Right kidney (tissue), 1 donor: ENCODE data around the gene SORCS3.

Experiments used
- DNase-seq: peaks from one replicate; pipeline ENCODE4 v3.0.0-alpha.2; 2016

Gene SORCS3

DNA sequence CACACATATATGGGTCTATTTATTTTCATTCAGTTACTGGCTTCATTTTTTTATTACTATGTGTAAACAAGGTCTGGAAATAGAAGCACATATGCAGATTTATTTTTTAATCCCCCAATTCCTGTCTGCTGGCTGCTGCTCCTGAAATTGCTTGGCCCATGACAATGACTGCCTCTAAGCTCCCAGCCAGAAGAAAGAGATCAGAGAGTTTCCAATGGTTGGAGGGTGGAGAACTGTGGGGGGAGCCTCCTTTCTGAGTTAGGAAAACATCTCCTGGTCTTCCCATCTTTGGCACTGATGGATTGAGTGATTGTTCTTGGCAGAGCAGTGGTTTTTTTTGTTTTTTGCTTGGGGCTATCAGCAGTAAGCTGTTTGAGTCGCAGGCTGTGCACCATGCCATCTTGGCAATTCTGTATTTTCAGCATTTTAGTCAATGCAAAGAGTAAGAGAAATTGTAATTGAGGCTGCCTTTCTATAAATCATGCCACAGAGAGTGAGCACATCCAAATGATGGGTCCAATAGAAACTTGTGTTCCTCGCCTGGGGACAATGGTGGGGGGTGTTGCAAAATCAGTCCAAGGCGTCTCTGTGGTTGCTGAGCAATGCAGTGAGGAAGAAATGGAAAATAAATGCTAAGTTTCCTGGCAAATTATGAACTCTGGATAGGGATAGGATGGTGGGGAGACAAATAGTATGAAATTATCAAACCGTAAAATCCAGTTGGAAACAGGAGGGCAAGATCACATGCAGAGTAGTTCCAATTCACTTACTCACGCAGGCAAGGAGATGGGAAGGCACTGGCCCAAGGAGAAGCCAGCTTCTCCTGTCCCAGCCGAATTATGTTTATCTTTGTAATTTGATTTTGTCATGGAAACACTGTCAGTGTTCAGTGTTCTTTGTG lies 382.4 kb downstream of the SORCS3 start:
- peak; percentile 11 for DNase-seq

DNA sequence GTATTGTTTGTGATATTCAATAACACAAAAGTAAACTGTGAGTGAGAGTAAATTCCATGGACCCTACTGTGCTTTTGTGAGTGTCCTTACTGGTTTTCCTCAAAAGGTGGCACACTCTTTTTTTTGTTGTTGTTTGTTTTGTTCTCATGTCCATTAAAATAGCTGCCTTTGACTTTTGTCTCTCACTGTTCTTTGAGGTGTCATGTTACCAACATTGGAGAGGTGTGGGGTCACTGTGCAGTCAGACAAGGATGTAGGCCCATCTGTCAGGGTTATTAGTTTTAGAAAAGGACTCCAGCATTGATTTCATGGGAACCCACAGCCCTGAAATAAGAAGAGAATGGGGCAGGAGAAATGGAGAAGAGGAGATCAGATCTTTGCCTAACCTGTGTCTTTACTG lies 383.1 kb downstream of the SORCS3 start:
- DNase-seq: peak; percentile 21

DNA sequence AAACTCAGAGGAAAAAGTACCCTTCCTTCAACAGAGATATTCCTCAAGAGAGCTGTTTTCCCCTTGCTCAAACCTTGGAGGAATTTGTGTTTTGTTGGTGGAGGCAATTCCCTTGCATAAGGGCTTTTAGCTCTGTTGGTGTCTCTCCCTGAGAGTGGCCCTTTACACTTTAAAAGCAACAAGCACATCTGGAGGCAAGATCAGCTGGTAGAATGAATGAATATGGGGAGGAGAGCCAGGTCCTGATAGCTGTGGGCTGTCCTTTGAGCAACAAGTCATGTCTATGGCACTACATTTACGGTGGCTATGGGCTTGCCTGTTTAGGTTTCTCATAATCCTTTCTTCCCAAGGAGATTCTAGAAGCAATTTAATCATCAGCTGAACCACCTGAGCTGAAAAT lies 384.0 kb downstream of the SORCS3 start:
- DNase-seq: no peak

DNA sequence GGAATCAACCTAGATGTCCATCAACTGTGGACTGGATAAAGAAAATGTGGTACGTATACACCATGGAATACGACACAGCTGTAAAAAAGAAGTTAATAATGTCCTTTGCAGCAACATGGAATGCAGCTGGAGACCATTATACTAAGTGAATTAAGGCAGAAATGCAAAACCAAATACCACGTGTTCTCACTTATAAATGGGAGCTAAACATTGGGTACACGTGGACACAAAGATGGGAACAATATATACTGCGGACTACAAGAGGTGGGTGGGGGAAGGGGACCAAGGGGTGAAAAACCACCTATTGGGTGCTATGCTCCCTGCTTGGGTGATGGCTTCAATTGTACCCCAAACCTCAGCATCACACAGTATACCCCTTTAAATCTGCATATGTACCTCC lies 385.5 kb downstream of the SORCS3 start:
- DNase-seq: no peak

DNA sequence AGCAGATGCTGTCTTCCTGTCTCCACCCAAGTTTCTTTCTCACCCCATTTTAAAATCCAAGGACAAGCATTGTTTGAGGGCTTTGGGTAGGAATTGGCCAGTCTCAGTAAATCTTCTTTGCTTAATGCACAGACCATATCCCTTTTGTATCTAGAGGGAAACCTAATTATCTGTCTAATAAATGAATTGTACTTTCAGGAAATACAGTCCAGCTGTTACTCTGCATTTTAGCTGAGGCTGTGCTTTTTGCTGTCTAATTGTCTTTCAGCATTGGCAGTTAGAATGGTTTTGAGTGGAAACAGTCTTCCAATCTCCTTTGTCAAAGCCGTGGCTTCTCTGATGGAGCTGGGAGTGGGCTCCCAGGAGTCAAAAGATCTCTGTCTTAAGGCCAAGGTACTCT lies 388.2 kb downstream of the SORCS3 start:
- DNase-seq: no peak

DNA sequence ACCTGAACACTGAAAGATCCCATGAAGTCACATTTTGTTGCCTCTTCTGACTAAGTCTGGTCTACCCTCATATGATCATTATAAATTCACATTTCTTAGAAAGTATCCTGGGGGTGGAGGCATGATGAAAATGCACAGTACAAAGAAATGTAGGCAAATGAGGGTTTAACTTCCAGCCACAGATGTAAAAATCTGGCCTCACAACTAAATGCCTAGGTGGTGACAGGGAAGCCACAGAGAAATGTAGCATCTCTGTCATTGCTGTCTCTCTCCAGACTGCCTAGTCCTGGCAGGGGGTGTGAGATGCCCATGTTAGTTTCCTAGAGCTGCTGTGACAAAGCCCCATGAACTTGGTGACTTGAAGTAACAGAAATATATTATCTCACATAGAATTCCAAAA lies 395.9 kb downstream of the SORCS3 start:
- no peak for DNase-seq

DNA sequence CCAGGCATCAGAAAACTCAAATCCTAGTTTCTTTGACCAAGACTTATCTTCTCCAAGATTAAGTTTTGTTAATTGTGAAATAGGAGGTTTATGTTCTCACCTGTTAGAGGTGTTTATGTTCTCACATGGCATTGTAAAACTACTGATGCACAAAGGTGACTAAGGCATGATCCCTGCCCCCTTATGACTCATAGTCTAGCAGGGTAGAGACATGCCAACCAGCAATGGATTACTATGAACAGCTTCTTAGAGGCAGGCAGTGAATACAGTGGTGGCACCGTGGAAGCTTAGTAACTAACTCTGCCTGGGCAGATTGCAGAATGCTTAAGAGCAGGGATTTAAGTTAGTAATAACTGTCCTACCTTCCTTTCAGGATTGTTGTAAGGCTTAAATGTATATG lies 400.9 kb downstream of the SORCS3 start:
- DNase-seq: no peak

DNA sequence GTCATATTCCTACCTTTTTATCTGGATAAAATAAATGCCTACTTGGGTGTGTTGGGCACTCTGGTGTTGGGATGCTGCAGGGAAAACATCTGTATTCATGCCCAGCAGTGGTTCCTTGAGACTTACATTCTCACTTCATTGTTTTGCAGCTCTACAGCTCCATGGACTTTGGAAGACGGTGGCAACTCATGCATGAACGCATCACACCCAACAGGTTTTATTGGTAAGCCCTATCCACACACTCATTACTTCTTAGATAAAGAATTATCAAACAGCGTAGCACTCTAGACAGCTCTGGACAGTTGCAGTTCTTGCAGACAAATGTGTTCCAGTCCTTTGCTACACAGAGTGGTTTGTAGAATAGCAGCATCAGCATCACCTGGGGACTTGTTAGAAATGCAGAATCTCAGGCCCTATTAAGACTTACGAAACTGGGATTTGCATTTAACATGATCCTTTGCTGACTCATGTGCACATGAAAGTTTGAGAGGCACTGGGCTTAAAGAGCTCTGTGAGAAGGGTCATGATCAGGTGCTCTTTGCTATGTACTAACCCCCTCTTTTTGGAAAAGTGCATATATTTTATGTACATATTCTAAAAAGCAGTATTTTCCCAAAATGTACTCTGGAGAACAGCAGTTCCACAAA lies 401.9 kb downstream of the SORCS3 start:
- DNase-seq: no peak

DNA sequence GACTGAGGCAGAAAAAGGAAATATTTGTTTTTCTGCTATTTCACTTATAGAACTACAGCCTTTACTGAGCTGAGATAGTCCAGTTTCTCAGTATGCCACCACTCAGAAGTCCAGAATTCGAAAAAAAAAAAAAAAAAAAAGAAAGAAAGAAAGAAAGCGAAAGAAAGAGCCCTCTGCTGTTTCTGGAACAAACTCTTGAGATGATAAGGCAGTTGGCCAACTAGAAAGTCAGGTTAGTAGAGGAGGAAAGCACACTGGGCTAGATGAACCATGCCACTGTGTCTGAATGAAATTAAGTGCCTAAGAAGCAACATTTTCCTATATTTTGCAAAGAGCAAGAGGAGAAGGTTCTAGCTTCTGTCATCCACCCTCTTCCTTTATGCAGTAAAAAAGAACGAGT lies 403.8 kb downstream of the SORCS3 start:
- no peak for DNase-seq

DNA sequence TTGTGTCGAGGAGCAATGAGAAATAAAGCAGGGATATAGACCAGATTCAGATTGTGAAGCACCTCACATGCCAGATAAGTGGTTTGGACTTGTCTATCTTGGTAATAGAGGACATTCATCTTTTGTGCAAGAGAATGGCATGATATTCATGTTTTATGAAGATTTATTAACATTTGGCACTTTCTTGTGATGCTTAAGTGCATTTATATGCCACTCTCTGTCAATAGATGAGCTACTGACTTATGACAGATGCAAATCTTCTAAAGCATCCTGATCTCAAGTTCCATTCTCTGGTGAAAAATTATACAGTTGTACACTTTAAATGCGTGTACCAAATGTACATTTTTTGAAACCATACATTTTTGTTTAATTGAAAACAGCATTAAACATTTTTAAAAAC lies 415.3 kb downstream of the SORCS3 start:
- no peak for DNase-seq

DNA sequence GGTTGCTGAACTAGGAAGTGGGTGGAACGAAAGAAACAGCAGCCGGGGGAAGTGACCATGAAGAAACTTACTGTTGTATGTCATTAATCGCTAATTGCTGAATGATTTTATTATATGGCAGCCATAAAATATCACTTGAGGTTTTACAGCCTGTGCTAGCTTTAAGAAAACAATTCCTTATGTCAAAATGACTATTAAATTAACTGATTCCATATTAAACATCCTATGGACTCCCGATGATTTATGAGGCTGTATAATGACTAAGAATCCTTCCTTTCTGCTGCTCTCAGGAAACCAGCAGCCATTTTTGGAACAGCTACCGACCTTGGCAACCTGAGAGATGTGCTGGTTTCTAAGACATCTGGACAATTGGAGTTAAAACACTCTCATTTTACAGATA lies 421.9 kb downstream of the SORCS3 start:
- peak; percentile 12 for DNase-seq

DNA sequence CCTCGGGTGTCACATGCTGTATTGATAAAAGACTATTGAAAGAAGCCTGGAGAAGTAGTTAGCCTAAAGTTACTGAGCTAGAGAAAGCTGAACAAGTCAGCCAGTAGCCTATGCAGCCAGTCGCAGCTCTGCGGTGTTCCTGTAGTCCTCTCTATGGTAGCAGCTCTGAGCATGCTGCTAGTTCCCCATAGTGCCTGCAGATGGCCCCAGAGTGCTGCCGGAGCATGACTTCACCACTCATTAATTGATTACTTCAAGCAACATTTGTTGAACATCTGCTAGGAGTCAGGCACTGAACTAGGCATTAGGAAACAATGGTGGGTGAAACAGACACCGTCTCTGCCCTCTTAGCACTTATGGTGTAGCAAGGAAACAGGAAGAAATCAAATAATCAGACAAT lies 422.7 kb downstream of the SORCS3 start:
- DNase-seq: peak; percentile 36

DNA sequence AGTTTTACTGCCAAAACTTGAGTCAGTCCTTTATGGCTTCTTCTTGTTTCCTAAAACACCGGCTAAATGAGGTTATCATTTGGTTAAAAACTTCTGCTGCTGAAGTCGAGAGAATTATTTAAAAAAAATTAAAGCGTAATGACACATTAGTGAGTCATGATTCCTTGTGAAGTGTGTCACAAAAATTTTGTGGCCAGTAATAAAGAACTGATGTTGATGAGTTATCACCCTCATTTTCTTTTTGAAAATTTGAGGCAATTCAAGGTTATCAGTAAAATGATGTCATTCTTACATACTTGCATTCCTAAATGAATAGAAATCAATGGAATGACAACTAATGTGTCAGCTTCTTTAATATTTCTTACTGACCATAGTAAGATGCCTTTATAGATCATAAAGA lies 427.4 kb downstream of the SORCS3 start:
- no peak for DNase-seq

DNA sequence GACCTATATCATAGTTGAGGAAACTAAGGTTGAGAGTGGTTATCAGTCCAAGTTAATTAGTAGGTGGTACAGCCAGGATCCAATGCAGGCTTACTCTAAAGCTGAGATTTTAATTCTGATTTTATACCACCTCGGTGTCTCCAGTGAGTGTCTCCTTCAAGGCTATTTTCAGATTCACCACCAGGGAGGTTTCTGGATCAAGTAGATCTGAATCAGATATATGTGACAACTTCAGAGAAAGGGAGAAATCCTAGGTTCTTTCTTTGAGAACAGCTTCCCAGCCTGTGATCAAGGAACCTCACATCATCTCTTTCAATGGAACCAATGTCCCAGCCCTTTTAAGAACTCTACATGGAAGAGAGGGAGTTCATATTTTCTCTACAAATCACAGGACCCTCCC lies 429.2 kb downstream of the SORCS3 start:
- no peak for DNase-seq

DNA sequence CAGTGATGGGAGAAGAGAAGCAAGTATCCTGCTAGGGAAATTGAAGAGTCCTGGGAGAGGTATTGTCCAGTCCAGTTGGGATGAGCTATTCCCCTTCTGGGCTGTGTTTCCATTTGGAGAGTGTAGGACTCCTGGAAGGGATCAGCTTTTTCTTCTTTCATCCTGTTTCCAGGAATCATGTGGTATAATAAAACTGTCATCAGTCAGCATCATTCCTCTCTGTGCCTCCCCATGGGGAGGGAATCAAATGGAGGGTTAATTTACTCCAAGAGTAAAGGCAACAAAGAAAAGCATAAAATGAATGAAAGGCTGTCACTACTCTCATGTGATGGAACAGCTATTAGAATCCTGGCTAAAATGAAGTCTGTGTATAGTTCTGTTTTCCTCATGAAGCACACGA lies 429.9 kb downstream of the SORCS3 start:
- no peak for DNase-seq

DNA sequence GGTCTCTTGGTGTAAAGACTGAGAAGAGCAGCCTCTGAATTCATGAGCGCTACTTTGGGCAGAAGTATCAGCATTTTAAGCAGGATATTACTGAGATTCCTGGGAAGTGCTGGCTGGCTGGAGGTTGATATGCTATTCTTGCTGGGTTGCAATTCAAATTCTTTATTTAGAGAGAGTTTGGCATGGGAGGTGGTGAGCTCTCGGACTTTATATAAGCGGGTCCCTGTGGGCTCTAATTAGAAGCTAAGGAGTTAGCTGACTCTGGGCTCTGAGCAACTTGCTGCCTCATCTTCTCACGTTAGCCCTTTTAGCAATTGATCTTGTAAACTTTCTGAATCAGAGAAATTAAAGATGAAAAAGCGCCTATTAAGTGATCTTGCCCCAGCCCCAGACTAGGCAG lies 430.9 kb downstream of the SORCS3 start:
- no peak for DNase-seq

DNA sequence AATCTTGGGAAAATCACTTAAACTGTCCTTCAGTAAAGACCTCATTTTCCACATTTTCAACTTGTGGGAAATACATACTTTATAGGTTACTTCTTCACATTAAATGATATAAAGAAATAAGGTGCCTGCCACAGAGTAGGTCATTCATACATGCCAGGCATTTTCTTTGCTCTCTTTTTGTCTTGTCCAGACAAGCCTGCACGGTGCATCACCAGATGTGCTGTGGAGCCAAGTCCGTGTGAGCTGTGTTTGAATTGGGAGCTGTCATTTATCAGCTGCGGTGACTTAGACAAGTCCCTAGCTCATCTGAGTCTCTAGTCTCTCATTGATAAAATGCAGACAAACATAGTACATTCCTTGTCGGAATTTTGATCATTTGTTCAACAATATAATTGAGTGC lies 432.9 kb downstream of the SORCS3 start:
- no peak for DNase-seq

DNA sequence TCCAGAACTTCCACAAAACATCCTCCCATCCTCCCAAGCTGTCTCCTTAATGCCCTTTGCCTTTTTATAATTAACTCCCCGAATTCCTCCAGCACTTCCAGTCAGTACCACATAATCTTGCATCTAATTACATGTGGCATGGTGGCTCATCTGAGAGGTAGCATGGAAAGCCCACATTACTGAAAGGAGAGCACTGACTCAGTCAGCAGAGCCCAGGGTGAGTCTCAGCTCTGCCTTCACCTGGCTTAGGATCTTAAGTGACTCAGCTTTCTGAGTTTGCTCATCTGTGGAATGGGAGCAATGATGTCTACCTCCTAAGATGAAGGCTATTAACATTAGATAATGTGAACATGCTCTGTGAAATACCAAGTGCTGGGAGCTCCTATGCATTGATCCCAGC lies 433.9 kb downstream of the SORCS3 start:
- DNase-seq: no peak

DNA sequence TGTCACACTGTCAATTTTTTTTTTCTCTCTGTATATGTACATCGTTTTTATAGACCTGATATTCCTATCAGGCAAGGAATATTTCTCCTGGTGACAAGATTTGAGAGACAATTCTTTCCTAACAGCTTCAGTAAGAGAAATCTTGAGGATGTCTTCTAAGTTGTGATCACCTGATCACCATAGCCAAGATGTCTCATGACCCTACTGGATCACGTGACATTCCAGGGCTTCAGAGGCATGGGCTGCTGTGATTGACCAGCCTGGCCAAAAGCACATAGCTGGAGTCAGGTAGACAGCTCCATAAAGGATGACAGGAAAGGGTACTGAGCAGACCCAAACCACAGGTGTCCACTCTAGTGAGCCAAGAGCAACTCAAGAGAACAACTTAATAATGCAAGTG lies 444.9 kb downstream of the SORCS3 start:
- DNase-seq: no peak

DNA sequence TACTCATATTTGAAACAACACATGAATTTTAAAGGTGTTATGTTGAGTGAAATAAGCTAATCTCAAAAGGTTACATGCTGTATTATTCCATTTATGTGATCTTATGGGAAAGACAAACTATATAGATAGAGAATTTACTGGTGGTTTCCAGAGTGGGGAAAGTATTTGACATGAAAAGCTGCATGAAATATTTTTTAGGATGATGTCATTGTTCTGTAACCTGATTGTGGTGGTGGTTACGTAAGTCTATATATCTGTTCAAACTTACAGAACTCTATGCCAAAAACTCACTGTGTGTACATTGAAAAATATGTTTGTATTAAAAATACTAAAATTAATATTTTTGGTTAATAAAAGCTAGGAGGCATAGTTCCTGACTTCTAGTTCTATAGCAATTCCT lies 453.0 kb downstream of the SORCS3 start:
- no peak for DNase-seq

DNA sequence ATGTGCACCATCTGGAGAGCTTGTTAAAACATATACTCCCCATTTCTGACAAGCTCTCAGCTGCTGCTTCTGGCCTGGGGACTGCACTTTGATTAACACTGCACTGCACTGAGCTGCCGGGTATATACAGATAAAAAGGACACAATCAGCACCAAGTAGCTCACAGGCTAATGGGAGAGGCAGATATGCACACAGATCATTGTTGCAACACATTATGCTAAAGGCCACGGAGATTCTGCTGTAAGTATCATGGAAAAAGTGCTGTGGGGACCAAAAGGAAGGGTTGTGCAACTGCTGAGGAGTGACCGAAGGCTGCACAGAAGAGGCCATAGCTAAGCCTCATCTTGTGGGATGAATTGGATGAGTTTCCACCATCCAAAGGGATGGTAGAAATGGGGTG lies 455.2 kb downstream of the SORCS3 start:
- DNase-seq: no peak

DNA sequence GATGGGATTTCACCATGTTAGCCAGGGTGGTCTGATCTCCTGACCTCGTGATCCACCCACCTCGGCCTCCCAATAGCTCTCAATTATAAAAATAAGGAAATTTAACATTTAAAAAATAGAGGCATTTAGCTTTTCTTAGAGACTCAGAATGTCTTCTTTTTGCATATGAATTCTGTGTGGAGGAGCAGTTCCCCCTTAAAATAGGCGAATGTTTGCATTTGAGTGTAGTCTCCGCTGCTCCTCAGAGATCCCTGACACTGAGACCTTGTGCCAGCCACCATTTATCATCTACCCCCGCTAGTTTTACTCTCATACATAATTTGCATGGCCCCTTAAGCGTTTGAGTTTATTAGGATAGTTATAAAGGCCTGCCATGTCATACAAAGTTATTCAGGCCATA lies 461.9 kb downstream of the SORCS3 start:
- no peak for DNase-seq

DNA sequence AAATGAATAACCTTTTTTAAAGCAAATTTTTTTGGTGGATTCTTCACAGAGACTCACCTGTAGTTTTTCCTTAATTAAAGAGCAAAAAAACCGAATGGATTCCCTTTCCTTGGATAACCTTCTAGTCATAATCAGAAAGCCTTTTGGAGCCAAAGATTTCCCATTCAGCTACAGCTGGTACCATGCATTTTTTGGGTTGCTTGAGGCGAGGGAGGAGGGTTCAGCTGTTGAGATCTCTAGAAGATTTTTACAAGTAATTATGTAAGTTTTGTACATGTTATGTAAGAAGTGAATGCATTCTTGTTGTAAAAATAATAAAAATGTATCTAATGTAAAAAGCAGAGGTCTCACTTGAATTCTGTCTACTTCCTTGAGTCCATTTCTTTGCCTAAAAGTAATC lies 463.2 kb downstream of the SORCS3 start:
- DNase-seq: no peak

DNA sequence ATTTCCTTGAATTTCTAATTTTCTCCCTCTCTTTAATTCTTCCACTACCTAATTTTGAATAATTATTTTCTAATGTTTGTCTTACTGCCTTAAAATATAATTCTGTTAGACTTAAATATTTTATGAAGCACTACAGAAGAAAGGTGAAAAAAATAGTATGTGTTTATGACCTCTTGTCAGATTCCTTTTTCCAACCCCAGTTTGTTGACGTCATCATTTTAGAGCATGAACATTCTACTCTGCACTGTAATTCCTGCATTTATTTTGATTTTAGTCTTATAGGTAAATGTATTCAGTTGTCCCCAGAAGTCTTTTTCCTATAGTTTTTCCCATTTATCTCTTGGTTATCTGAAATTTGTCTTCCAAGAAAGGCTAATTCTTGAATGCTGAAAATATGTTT lies 468.1 kb downstream of the SORCS3 start:
- DNase-seq: no peak
